ENCODE results near the gene HOMER2.

GRCh38 chr15:82952158-82953081, at the start of gene HOMER2:
- TF ChIP-seq CTCF (conservative IDR thresholded peaks at IDR 0.05; ENCODE audit: low read depth, low read length) = no peak
- no peak for TF ChIP-seq EZH2phosphoT487 (IDR thresholded peaks at IDR 0.05; ENCODE audit: borderline replicate concordance, low read length)

Measured in PC-3 (cell line).